ENCODE data around the gene DNAH14. TPM values are rescaled to one million over a fixed set of nuclear protein-coding genes. Genes with fewer than 3 reads are reported as not detected.
A peak's percentile ranks its signal among the peaks of the same experiment; 100 is the strongest.

The DNAH14 gene
- total and polyA plus RNA-seq, 4 donors, result 2.7 to 19.8 (median 9.6) TPM

- DNase-seq (ENCODE audit: low spot score), result no peak
- Histone ChIP-seq H3K27ac (ENCODE audit: low read depth in 1 of 2, low read length in 2 of 2) (peak overlapping the region; percentile 85 to 98), H3K4me1 (ENCODE audit: control insufficient read depth in 4 of 4, insufficient read depth in 4 of 4, low read length in 3 of 4) (peaks cover 5 to 29% (median 19%) of the 10 kb centered on the region in 4 donors), H3K27me3 (ENCODE audit: control insufficient read depth in 4 of 4, insufficient read depth in 4 of 4, low read length in 3 of 4) (no peaks in the 10 kb centered on the region), H3K9ac (ENCODE audit: low read depth in 1 of 2, low read length in 2 of 2) (peak overlapping the region; percentile 72 to 79), H3K9me3 (ENCODE audit: control insufficient read depth in 4 of 4, low read length in 3 of 4) (no peaks in the 10 kb centered on the region), H3K4me3 (ENCODE audit: low read depth in 1 of 3, low read length in 3 of 3) (peak overlapping the region; percentile 52 to 81 (median 68)), H3K36me3 (ENCODE audit: control insufficient read depth in 4 of 4, insufficient read depth in 3 of 4, low read depth in 1 of 4, low read length in 3 of 4) (no peaks in the 10 kb centered on the region)
- peak; percentile 75 for TF ChIP-seq YY1 (IDR thresholded peaks at IDR 0.05)
- TF ChIP-seq NR2F2 (IDR thresholded peaks at IDR 0.05), result peak; percentile 37
- TF ChIP-seq RAD21 (IDR thresholded peaks at IDR 0.05), result peak in 1 of 2 donors; percentile 1
- TF ChIP-seq GABPA (IDR thresholded peaks at IDR 0.05 in 1 of 2, conservative IDR thresholded peaks at IDR 0.05 in 1 of 2), result no peak
- WGBS, result 17% methylated on average over 7 of the region's 7 CpGs
These were observed 499.5 kb downstream of the DNAH14 start for GRCh38 chr1:225428881-225429455.

- DNase-seq (ENCODE audit: low spot score), result no peak
- Histone ChIP-seq H3K9ac (ENCODE audit: low read depth in 1 of 2, low read length in 2 of 2) (no peak overlapping the region), H3K36me3 (ENCODE audit: control insufficient read depth in 4 of 4, insufficient read depth in 3 of 4, low read depth in 1 of 4, low read length in 3 of 4) (no peaks in the 10 kb centered on the region), H3K27me3 (ENCODE audit: control insufficient read depth in 4 of 4, insufficient read depth in 4 of 4, low read length in 3 of 4) (no peaks in the 10 kb centered on the region), H3K4me1 (ENCODE audit: control insufficient read depth in 4 of 4, insufficient read depth in 4 of 4, low read length in 3 of 4) (peaks cover 0 to 20% (median 14%) of the 10 kb centered on the region in 4 donors), H3K27ac (ENCODE audit: low read depth in 1 of 2, low read length in 2 of 2) (no peak overlapping the region), H3K4me3 (ENCODE audit: low read depth in 1 of 3, low read length in 3 of 3) (no peak overlapping the region), H3K9me3 (ENCODE audit: control insufficient read depth in 4 of 4, low read length in 3 of 4) (no peaks in the 10 kb centered on the region)
- 92% methylated on average over 7 of the region's 7 CpGs for WGBS
- TF ChIP-seq TAF1 (conservative IDR thresholded peaks at IDR 0.05), result no peak
These were observed 500.8 kb downstream of the DNAH14 start for GRCh38 chr1:225430301-225430700.

- no peak for TF ChIP-seq ZBTB33 (IDR thresholded peaks at IDR 0.05)
- TF ChIP-seq RAD21 (IDR thresholded peaks at IDR 0.05), result no peak
- TF ChIP-seq, protein P1, sequence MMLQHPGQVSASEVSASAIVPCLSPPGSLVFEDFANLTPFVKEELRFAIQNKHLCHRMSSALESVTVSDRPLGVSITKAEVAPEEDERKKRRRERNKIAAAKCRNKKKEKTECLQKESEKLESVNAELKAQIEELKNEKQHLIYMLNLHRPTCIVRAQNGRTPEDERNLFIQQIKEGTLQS (IDR thresholded peaks at IDR 0.05), result no peak
- TF ChIP-seq FOXA2 (IDR thresholded peaks at IDR 0.05), result no peak
- no peak for TF ChIP-seq SP1 (IDR thresholded peaks at IDR 0.05)
- no peak for TF ChIP-seq HNF4G (IDR thresholded peaks at IDR 0.05)
- TF ChIP-seq NR2F2 (IDR thresholded peaks at IDR 0.05), result no peak
- TF ChIP-seq, protein P2, sequence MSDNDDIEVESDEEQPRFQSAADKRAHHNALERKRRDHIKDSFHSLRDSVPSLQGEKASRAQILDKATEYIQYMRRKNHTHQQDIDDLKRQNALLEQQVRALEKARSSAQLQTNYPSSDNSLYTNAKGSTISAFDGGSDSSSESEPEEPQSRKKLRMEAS (IDR thresholded peaks at IDR 0.05), result no peak
- TF ChIP-seq REST (IDR thresholded peaks at IDR 0.05), result no peak
- TF ChIP-seq TAF1 (conservative IDR thresholded peaks at IDR 0.05), result no peak
- TF ChIP-seq RXRA (IDR thresholded peaks at IDR 0.05), result no peak
- TF ChIP-seq CTCF (IDR thresholded peaks at IDR 0.05; ENCODE audit: low read depth, low read length, missing input control), result no peak
- no peak for TF ChIP-seq EGR1 (IDR thresholded peaks at IDR 0.05; ENCODE audit: low read depth in 2 of 2)
- no peak for TF ChIP-seq GABPA (IDR thresholded peaks at IDR 0.05 in 1 of 2, conservative IDR thresholded peaks at IDR 0.05 in 1 of 2)
- TF ChIP-seq HNF4A (conservative IDR thresholded peaks at IDR 0.05), result no peak
- TF ChIP-seq FOXA1 (IDR thresholded peaks at IDR 0.05), result no peak
- WGBS, result 95% methylated on average over 36 of the region's 36 CpGs
- no peak overlapping the region for H3K9ac ChIP-seq (ENCODE audit: low read depth in 1 of 2, low read length in 2 of 2)
- H3K27ac ChIP-seq (ENCODE audit: low read depth in 1 of 2, low read length in 2 of 2), result no peak overlapping the region
- no peaks in the 10 kb centered on the region for H3K9me3 ChIP-seq (ENCODE audit: control insufficient read depth in 4 of 4, low read length in 3 of 4)
- no peak overlapping the region for H3K4me3 ChIP-seq (ENCODE audit: low read depth in 1 of 3, low read length in 3 of 3)
- H3K36me3 ChIP-seq (ENCODE audit: control insufficient read depth in 4 of 4, insufficient read depth in 3 of 4, low read depth in 1 of 4, low read length in 3 of 4), result no peaks in the 10 kb centered on the region
- DNase-seq (ENCODE audit: low spot score), result no peak
- H3K27me3 ChIP-seq (ENCODE audit: control insufficient read depth in 4 of 4, insufficient read depth in 4 of 4, low read length in 3 of 4), result no peaks in the 10 kb centered on the region
- H3K4me1 ChIP-seq (ENCODE audit: control insufficient read depth in 4 of 4, insufficient read depth in 4 of 4, low read length in 3 of 4), result peaks cover 0 to 14% (median 7%) of the 10 kb centered on the region in 4 donors
These were observed 501.8 kb downstream of the DNAH14 start for GRCh38 chr1:225431081-225431863.
